ENCODE data around the gene NISCH.

- no peak for TF ChIP-seq CTCF (IDR thresholded peaks at IDR 0.05; ENCODE audit: insufficient read depth, low read length)
- no peak for TF ChIP-seq POLR2AphosphoS5 (IDR thresholded peaks at IDR 0.05; ENCODE audit: low read depth)
- no peak for TF ChIP-seq SPI1 (IDR thresholded peaks at IDR 0.05; ENCODE audit: borderline replicate concordance, low read depth)
- TF ChIP-seq GABPA (IDR thresholded peaks at IDR 0.05; ENCODE audit: low read depth), result no peak
Observed at GRCh38 chr3:52524258-52524751, 68.9 kb downstream of the NISCH start.

Measured in HL-60 (cell line).